Calu3 (cell line): ENCODE data around the gene CD180. TPM values are rescaled to one million over a fixed set of nuclear protein-coding genes. Genes with fewer than 3 reads are reported as not detected.

Experiments
- BruUV-seq: library from RNA; stranded (reverse); fragments of 400-500 nt; replicated peaks from 2 replicates; lab custom pipeline; 2021; lab: Mats Ljungman, UMichigan
- CTCF ChIA-PET: fragments of 300-600 bp; sonication (Branson Sonifier 250); formaldehyde crosslinking; loops from one replicate; lab custom pipeline; 2022; ENCODE audit warnings: antibody characterized with exemption; lab: Charles Lee
- DNase-seq: peaks from one replicate; pipeline ENCODE4 v3.0.0; 2022
- H3K27ac Mint-ChIP-seq: one replicate; pipeline ENCODE4 v1.8.0; 2022; ENCODE audit warnings: mixed read lengths; ENCODE audit not compliant: unreplicated experiment
- H3K27me3 Mint-ChIP-seq: one replicate; pipeline ENCODE4 v1.8.0; 2022; ENCODE audit warnings: mixed read lengths; ENCODE audit not compliant: unreplicated experiment
- H3K36me3 Mint-ChIP-seq: one replicate; pipeline ENCODE4 v1.8.0; 2022; ENCODE audit warnings: mild to moderate bottlenecking, moderate library complexity, mixed read lengths; ENCODE audit not compliant: insufficient read depth, unreplicated experiment
- H3K4me1 Mint-ChIP-seq: one replicate; pipeline ENCODE4 v1.8.0; 2022; ENCODE audit warnings: mild to moderate bottlenecking, low read depth, mixed read lengths; ENCODE audit not compliant: unreplicated experiment
- H3K4me3 Mint-ChIP-seq: one replicate; pipeline ENCODE4 v1.8.0; 2022; ENCODE audit warnings: mild to moderate bottlenecking, low read depth, moderate library complexity, mixed read lengths; ENCODE audit not compliant: unreplicated experiment
- H3K9me3 Mint-ChIP-seq: one replicate; pipeline ENCODE4 v1.8.0; 2022; ENCODE audit warnings: low read depth, mixed read lengths; ENCODE audit not compliant: unreplicated experiment
- CTCF ChIP-seq: fragments of 200-600 bp; IDR thresholded peaks from one replicate; pipeline ENCODE4 v1.8.0; 2022; ENCODE audit warnings: antibody characterized with exemption; ENCODE audit not compliant: unreplicated experiment
- intact Hi-C: fragments of 100-400 bp; cut with micrococcal nuclease; formaldehyde crosslinking; loops from one replicate; pipeline ENCODE4 v1.10.0; 2022; ENCODE audit not compliant: unreplicated experiment
- total RNA-seq: library from RNA; stranded (reverse); gene quantifications from 2 replicates; pipeline ENCODE4 v1.2.3, GENCODE V29; 2022

Gene CD180
- total RNA-seq, 1 experiment from 2014 or later = not detected

GRCh38 chr5:67189931-67190330 lies 6.7 kb downstream of the CD180 start:
- CTCF ChIA-PET = no interaction called here
- H3K27me3 Mint-ChIP-seq = no peaks in the 10 kb centered on the region

GRCh38 chr5:67189079-67189354 lies 7.6 kb downstream of the CD180 start:
- Mint-ChIP-seq H3K4me3 (no peak overlapping the region), H3K9me3 (no peaks in the 10 kb centered on the region), H3K27me3 (no peaks in the 10 kb centered on the region), H3K4me1 (peaks cover under 1% of the 10 kb centered on the region), H3K27ac (no peak overlapping the region), H3K36me3 (no peaks in the 10 kb centered on the region)
- no peak for TF ChIP-seq CTCF
- CTCF ChIA-PET = no interaction called here
- BruUV-seq = no TSS peak
- intact Hi-C loops = no loop called here
- DNase-seq = no peak

More at GRCh38 chr5:67189931-67190330, 6.7 kb downstream of the CD180 start:
- Mint-ChIP-seq H3K27ac (no peak overlapping the region), H3K9me3 (no peaks in the 10 kb centered on the region), H3K4me1 (peaks cover 9% of the 10 kb centered on the region), H3K4me3 (no peak overlapping the region), H3K36me3 (no peaks in the 10 kb centered on the region)
- DNase-seq = no peak
- no peak for TF ChIP-seq CTCF
- BruUV-seq = no TSS peak
- intact Hi-C loops = no loop called here

GRCh38 chr5:67188274-67189078 lies 8.1 kb downstream of the CD180 start:
- Mint-ChIP-seq H3K36me3 (no peaks in the 10 kb centered on the region), H3K27me3 (no peaks in the 10 kb centered on the region), H3K4me1 (no peaks in the 10 kb centered on the region), H3K4me3 (no peak overlapping the region), H3K27ac (no peak overlapping the region), H3K9me3 (no peaks in the 10 kb centered on the region)
- no TSS peak for BruUV-seq
- DNase-seq = no peak
- CTCF ChIA-PET = no interaction called here
- no peak for TF ChIP-seq CTCF
- intact Hi-C loops = no loop called here

GRCh38 chr5:67187006-67187715 lies 9.4 kb downstream of the CD180 start:
- Mint-ChIP-seq H3K4me3 (no peak overlapping the region), H3K9me3 (no peaks in the 10 kb centered on the region), H3K27me3 (no peaks in the 10 kb centered on the region), H3K4me1 (no peaks in the 10 kb centered on the region), H3K27ac (no peak overlapping the region), H3K36me3 (no peaks in the 10 kb centered on the region)
- no TSS peak for BruUV-seq
- DNase-seq = no peak
- intact Hi-C loops = no loop called here
- CTCF ChIA-PET = no interaction called here
- no peak for TF ChIP-seq CTCF
